Spinal cord (tissue), 10 donors: ENCODE results near the gene MTCL1. TPM values are rescaled to one million over a fixed set of nuclear protein-coding genes. Genes with fewer than 3 reads are reported as not detected.

Experiments used
- DNase-seq, 6 donors: peaks; one replicate each; pipeline versions ENCODE4 v3.0.0 to v3.0.0-alpha.2; 2013 to 2015; ENCODE audit warnings: low spot score in 6 of 6, low read depth in 4 of 6
- H3K27ac ChIP-seq: one replicate; pipeline ENCODE4 v1.5.1; 2013; ENCODE audit warnings: low read depth, low read length, control low read depth
- H3K27me3 ChIP-seq: one replicate; pipeline ENCODE4 v1.6.1; 2013; ENCODE audit warnings: low read length; ENCODE audit not compliant: control insufficient read depth, insufficient read depth
- H3K36me3 ChIP-seq: one replicate; pipeline ENCODE4 v1.6.1; 2013; ENCODE audit warnings: low read length; ENCODE audit not compliant: control insufficient read depth, insufficient read depth
- H3K4me1 ChIP-seq: one replicate; pipeline ENCODE4 v1.6.1; 2013; ENCODE audit warnings: low read length; ENCODE audit not compliant: control insufficient read depth, insufficient read depth
- H3K4me3 ChIP-seq: one replicate; pipeline ENCODE4 v1.5.1; 2013; ENCODE audit warnings: low read depth, low read length, control low read depth
- H3K9me3 ChIP-seq: one replicate; pipeline ENCODE4 v1.6.1; 2013; ENCODE audit warnings: low read length; ENCODE audit not compliant: control insufficient read depth, insufficient read depth
- WGBS: methylation state at CpG from one replicate; pipeline ENCODE4 v1.1.5; 2013; ENCODE audit warnings: missing lambda C conversion rate; ENCODE audit not compliant: insufficient coverage; 5-methylcytosine and 5-hydroxymethylcytosine counted together
- polyA plus RNA-seq, 2 donors: library from polyadenylated mRNA; unstranded; fragments of 120-200 nt; gene quantifications; one replicate each; pipeline ENCODE4 v1.2.1, GENCODE V29; 2013; ENCODE audit not compliant: insufficient read length in 2 of 2
- total RNA-seq, 2 donors: library from RNA; depleted of rRNA in 1 of 2; stranded (reverse); fragments of 120-200 nt in 1 of 2; fragments of >200 nt in 1 of 2; gene quantifications; one replicate each; pipeline versions ENCODE4 v1.2.3 to v1.2.4, GENCODE V29; 2013 to 2014
- donor health status: healthy.

MTCL1 gene
- total and polyA plus RNA-seq, 4 donors, result 11.3 to 24.8 (median 19.2) TPM

DNA sequence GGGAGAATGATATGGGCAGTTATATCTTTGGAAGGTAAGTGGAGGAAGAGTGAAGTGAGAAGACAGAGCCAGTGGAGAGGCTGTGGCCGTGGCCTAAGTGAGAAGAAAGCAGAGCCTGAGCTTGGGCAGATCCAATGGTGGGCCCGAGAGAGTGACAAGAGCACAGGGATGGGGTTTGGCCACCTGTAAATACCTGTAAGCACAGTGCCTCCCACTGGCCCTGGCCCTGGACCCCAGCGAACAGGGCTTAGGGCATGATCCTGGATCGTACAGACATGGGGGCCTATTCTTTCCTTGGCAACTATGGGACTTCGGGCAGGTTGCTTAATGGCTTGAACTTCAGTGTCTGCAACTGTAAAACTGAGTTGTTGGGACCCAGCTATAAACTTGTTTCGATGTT lies 44.1 kb downstream of the MTCL1 start:
- peaks cover 12% of the 10 kb centered on the region for H3K36me3 ChIP-seq
- no peaks in the 10 kb centered on the region for H3K9me3 ChIP-seq
- no peaks in the 10 kb centered on the region for H3K4me1 ChIP-seq
- DNase-seq, result no peak
- 97% methylated on average over 5 of the region's 6 CpGs for WGBS
- no peaks in the 10 kb centered on the region for H3K27me3 ChIP-seq
- H3K27ac ChIP-seq, result no peak overlapping the region
- no peak overlapping the region for H3K4me3 ChIP-seq

DNA sequence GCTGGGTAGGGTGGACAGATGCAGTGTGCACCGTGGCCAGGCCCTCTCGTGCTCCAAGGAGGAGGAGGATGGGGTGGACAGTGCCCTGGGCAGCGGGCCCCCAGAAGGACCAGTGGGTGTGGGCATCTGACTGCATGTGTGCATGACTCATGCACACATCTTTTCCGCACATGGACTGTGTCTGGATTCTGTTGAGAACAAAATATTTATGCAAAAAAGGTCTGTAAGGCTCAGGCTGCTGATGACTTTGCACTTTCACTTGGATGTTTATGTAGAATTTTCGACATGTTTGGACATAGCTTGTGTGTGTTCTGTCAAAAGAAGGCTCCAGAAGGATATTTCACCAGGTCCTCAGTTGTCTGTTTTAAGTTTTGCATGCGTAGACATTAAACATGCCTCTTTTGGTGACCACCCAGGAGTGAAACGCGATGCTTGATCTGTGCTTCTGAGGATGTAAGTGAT lies 45.6 kb downstream of the MTCL1 start:
- WGBS, result 87% methylated on average over 7 of the region's 8 CpGs
- no peaks in the 10 kb centered on the region for H3K27me3 ChIP-seq
- no peak for DNase-seq
- H3K9me3 ChIP-seq, result no peaks in the 10 kb centered on the region
- no peak overlapping the region for H3K4me3 ChIP-seq
- H3K36me3 ChIP-seq, result peaks cover 10% of the 10 kb centered on the region
- no peaks in the 10 kb centered on the region for H3K4me1 ChIP-seq
- H3K27ac ChIP-seq, result no peak overlapping the region

GRCh38 chr18:8751692-8752091 lies 46.3 kb downstream of the MTCL1 start:
- no peak for DNase-seq
- Histone ChIP-seq H3K4me3 (no peak overlapping the region), H3K27me3 (no peaks in the 10 kb centered on the region), H3K27ac (no peak overlapping the region), H3K9me3 (no peaks in the 10 kb centered on the region), H3K4me1 (no peaks in the 10 kb centered on the region), H3K36me3 (peaks cover 10% of the 10 kb centered on the region)
- 82% methylated on average over 9 of the region's 9 CpGs for WGBS

DNA sequence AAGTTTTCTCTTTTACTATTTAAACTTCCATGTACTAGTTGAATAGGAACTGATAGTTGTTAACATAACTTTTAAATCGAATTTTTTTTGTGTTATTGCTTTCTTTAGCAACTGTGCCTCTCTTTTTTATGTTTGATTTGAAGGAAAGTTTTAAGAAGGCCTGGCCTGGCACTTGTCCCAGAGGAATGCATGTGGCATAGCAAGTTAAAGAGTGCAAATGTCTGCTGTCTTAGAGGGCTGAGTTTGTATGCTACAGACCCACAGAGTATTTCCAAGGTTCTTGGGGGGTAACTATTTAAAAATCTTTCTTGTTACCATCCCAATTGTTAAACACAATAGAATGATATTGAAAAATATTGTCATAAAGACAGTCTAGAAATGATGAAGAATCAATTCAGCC lies 47.0 kb downstream of the MTCL1 start:
- H3K4me1 ChIP-seq, result no peaks in the 10 kb centered on the region

DNA sequence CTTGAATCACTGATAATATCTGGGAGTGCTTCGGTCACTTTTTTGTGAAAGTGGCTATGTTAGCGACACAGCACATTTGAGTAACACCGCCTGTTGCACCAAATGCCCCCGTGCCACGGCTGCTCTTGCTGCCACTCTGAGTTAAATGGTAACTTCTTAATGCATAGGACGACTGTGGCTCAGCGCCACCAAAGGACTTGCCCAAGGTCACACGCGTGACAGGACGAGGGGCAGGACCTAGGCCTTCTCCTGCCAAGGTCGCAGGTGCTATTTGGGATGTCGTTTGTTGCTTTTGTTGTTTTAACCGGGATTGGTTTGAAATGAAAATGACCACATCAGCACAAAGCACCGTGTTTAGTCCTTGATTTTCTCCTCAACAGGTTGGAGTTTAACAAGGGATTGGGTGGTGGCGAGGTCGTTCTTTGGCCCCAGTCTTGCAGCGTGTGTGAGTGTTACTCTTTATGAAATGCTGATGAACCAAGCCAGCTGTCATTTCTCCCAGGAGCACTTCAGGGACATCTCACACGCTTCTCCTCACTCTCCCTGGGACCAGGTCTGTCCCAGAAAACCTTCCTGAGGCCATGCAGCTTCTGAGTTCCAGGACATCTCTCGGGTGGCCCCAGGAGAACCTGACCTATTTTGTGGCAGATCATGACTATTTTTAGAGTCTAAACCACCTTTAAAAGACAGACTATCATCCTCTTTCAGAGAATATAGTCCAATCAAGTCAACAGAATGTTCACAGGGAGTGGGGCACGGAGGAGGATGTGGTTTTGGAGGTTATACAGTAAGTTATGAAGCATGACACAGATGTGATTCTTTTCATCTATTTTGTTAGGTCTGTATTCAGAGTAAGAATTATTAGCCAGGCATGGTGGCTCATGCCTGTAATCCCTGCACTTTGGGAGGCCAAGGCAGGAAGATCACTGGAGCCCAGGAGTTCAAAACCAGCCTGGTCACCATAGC lies 49.9 kb downstream of the MTCL1 start:
- DNase-seq, result no peak
- H3K27ac ChIP-seq, result no peak overlapping the region
- H3K36me3 ChIP-seq, result peaks cover 2% of the 10 kb centered on the region
- 90% methylated on average over 17 of the region's 20 CpGs for WGBS
- H3K4me3 ChIP-seq, result no peak overlapping the region
- H3K4me1 ChIP-seq, result no peaks in the 10 kb centered on the region
- no peaks in the 10 kb centered on the region for H3K27me3 ChIP-seq
- no peaks in the 10 kb centered on the region for H3K9me3 ChIP-seq

More for the DNA sequence above, 47.0 kb downstream of the MTCL1 start:
- Histone ChIP-seq H3K27ac (no peak overlapping the region), H3K9me3 (no peaks in the 10 kb centered on the region), H3K4me3 (no peak overlapping the region), H3K27me3 (no peaks in the 10 kb centered on the region), H3K36me3 (peaks cover 8% of the 10 kb centered on the region)
- WGBS, result no CpG with 5 or more reads among the region's 1 CpG
- DNase-seq, result peak in 1 of 6 donors; percentile 54

- Histone ChIP-seq H3K4me1 (no peaks in the 10 kb centered on the region), H3K27me3 (no peaks in the 10 kb centered on the region), H3K4me3 (no peak overlapping the region), H3K9me3 (no peaks in the 10 kb centered on the region), H3K27ac (no peak overlapping the region), H3K36me3 (no peaks in the 10 kb centered on the region)
- no peak for DNase-seq
- 73% methylated on average over 2 of the region's 2 CpGs for WGBS
Measured at GRCh38 chr18:8756571-8756970, 51.2 kb downstream of the MTCL1 start.

DNA sequence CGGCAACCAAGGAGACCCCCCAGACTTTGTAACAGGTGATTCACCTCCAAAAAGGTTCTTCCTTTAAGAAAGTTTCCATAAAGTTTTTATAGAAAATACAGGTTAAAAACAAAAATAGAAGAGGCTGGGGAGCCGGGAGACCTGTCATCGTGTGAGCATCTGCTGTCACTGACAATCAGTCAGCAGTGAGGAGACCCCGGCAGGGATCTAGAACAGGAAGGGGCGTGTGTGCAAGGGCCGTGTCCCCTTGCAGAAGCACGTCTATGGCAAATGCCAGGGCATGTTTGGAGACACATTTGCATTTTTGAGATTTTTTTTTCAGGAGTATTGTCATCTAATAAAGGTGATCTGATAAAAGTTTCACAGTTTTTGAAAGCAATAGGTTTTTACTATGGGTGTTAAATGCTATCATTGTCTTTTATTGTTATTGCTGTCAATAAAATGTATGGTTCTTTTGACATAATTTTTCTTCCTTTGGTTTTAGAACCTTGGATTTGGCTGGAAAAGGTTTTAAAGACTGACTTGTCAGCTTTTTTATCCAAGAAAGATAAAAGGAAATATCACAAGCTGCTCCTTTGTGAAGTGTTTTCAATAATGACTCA lies 52.1 kb downstream of the MTCL1 start:
- Histone ChIP-seq H3K27me3 (no peaks in the 10 kb centered on the region), H3K36me3 (peaks cover under 1% of the 10 kb centered on the region), H3K4me1 (peaks cover 2% of the 10 kb centered on the region), H3K27ac (no peak overlapping the region), H3K9me3 (no peaks in the 10 kb centered on the region), H3K4me3 (no peak overlapping the region)
- 71% methylated on average over 6 of the region's 7 CpGs for WGBS
- DNase-seq, result no peak

GRCh38 chr18:8758466-8758865 lies 53.1 kb downstream of the MTCL1 start:
- Histone ChIP-seq H3K27me3 (no peaks in the 10 kb centered on the region), H3K27ac (no peak overlapping the region), H3K4me3 (no peak overlapping the region), H3K9me3 (no peaks in the 10 kb centered on the region), H3K4me1 (peaks cover 4% of the 10 kb centered on the region), H3K36me3 (peaks cover 3% of the 10 kb centered on the region)
- 95% methylated on average over 4 of the region's 4 CpGs for WGBS
- DNase-seq, result no peak

GRCh38 chr18:8760984-8761383 lies 55.6 kb downstream of the MTCL1 start:
- H3K27me3 ChIP-seq, result no peaks in the 10 kb centered on the region
- H3K9me3 ChIP-seq, result no peaks in the 10 kb centered on the region
- H3K36me3 ChIP-seq, result peaks cover 3% of the 10 kb centered on the region
- WGBS, result 100% methylated on average over 1 of the region's 2 CpGs
- H3K4me3 ChIP-seq, result no peak overlapping the region
- DNase-seq, result no peak
- no peak overlapping the region for H3K27ac ChIP-seq
- peaks cover 16% of the 10 kb centered on the region for H3K4me1 ChIP-seq
